ENCODE results near the gene MYO9B.
"Not testable (repeated sequence)": the region's sequence is repeated elsewhere in the genome, so short reads cannot be mapped to it uniquely, and the experiment has no call there.

The MYO9B gene

GRCh38 chr19:17114414-17114831 is 38.8 kb downstream of the MYO9B start:
- no peak for DNase-seq

GRCh38 chr19:17116996-17117702 is 41.6 kb downstream of the MYO9B start:
- no peak for DNase-seq

DNA sequence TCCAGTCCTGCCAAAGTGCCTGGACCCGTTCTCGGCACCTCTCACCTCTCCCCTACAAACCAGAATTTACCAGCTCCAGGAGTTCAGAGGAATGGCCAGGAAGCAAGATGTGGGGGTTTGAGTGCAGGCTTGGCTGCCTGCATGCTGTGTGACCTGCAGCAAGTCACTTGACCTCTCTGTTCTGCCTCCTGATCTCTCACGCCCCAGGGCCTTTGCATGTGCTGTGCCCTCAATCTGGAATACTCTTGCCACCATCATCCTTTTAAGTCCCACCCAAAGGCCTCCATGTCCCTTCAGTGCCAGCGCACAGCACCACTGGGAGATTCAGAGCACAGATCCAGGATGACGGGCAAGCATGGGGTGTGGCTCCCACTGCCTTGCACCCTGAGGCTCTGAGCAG is 43.4 kb downstream of the MYO9B start:
- no peak for DNase-seq

DNA sequence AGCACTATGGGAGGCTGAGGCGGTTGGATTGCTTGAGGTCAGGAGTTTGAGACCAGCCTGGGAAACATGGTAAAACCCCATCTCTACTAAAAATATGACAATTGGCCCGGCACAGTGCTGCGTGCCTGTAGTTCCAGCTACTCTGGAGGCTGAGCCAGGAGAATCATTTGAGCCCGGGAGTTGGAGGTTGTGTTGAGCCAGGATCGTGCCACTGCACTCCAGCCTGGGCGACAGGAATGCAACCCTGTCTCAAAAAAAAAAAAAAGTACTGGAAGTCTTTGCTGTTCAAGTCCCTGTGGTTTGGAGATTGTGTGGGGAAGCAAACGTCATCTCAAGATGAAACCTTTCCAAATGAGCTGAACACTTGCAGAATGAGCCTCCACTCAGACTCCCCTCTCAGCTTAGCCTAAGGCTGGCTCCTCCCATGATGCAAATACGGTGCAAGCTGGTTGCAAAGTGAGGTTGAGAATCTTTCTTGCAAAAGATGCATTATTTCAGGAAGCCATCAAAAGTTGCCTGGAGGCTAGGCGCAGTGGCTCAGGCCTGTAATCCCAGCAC is 46.2 kb downstream of the MYO9B start:
- peak; percentile 50 for DNase-seq

- no peak for DNase-seq
Observed at GRCh38 chr19:17123041-17123440, 47.5 kb downstream of the MYO9B start.

- DNase-seq, result no peak
Observed at GRCh38 chr19:17124025-17124424, 48.4 kb downstream of the MYO9B start.

DNA sequence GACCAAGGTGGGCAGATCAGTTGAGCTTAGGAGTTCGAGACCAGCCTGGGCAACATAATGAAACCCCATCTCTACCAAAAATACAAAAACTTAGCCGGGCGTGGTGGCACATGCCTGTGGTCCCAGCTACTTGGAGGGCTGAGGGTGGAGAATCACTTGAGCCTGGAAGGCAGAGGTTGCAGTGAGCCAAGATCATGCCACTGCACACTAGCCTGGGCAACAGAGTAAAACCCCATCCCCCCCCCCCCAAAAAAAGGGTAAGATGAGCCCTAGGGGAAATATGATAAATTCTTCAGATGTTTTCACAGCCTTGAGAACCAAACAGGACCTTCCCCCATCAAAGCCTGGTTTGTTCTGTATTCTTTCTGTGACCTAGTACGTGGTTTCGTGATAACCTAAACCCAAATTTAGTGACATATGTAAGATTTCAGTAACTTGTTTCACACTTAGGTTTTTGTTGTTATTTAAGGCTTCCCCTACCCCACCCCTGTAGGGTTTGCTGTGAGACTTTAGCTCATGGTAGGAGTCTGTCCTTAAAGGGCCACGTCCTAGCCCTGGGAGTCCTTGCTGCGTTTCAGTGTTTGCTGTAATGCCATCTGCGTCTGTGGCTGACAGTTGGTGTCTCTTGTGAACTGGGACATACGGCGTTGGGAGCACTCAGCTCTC is 49.6 kb downstream of the MYO9B start:
- DNase-seq, result no peak

- peak; percentile 90 for DNase-seq
Observed at GRCh38 chr19:17125728-17126677, 50.4 kb downstream of the MYO9B start.

- no peak for DNase-seq
Observed at GRCh38 chr19:17127671-17128070, 52.1 kb downstream of the MYO9B start.

DNA sequence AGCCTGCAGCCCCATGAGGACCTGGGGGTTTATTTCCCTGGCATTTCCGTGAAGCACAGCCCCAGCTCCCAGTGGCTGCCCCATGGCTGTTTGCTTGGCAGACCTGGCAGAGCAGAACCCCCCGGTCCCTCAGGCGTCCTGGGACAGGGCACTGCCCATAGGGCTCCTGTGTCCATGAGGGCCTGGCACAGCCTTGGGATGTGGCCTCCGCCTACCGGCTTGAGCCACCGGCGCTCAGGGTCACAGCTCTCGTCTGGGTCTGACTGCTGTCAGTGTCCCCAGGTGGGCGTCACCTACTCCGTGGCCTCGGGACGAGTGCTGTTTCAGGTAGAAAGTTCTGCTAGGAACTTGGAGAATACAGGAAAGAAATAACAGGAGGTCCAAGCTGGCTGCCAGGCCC is 52.8 kb downstream of the MYO9B start:
- no peak for DNase-seq

GRCh38 chr19:17128820-17129219 is 53.2 kb downstream of the MYO9B start:
- no peak for DNase-seq

DNA sequence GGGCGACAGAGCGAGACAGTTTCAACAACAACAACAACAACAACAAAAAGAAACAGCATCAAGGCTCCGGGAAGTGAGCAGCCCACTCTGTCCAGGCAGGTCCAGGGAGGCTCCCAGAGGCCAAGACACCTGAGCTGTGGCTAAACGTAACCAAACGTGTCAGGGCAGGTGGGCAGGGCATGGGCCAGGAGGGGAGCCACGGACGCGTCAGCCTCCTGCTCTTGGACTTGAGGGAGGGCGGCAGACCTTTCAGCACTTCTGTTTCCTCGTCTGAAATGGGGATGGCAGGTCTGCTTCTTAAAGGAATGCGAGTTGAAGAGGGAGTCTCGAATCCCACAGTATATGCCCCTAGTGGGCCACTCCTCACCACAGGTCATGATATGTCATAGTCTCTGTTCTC is 53.8 kb downstream of the MYO9B start:
- DNase-seq, result no peak

DNA sequence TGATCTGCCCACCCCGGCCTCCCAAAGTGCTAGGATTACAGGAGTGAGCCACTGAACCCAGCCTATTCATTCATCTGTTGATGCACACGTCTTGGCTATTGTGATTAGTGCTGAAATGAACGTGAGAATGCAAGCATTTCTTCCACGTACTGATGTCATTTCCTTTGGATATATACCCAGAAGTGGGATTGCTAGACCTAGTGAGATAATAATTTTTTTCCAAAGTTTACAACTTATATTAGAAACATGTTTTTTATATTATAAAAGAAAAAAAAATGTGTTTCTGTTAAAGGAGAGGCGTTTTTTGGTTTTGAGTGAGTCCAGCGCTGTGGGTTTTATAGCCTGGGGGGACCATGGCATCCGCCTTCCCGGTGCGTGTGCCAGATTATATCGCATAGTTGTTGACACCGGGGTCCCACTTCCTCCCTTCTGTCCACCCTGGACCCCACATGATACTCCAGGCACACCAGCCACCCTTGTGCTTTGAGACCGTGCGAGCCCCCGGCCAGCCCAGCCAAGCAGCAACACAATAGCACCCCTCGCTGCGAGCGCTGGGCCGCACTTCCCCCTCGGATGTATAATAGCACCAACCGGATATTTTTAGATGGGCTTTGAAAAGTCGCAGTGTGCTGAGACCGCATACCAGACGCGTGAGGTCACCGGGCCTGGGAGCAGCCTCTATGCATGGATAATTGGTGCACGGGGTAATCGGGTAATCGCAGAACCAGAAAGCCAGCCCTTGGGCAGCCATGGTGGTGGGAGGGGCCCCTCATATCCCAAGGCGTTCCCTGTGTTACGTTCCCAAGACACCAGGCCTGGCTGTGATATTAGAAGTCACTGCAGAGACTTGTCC is 59.6 kb downstream of the MYO9B start:
- peak; percentile 95 for DNase-seq

GRCh38 chr19:17136021-17136420 is 60.4 kb downstream of the MYO9B start:
- no peak for DNase-seq

- no peak for DNase-seq
Observed at GRCh38 chr19:17136617-17137016, 61.0 kb downstream of the MYO9B start.

DNA sequence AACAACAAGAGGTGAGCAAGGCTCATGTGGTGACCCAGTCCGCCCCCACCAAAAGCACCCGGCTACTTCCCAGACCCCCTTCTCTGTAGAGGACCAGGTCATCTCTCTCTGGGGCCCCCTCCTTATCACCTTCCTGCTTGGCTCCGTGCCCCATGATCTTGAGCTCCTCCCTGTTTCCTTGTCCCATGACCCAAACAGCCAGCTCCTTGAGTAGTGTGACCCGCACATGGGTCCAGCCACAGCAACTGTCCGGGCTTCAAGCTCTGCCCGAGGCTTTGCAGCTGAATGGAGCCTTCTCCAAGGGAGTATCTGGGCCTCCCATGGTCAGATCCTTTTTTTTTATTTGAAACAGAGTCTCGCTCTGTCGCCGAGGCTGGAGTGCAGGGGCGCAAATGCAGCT is 61.8 kb downstream of the MYO9B start:
- DNase-seq, result no peak

DNA sequence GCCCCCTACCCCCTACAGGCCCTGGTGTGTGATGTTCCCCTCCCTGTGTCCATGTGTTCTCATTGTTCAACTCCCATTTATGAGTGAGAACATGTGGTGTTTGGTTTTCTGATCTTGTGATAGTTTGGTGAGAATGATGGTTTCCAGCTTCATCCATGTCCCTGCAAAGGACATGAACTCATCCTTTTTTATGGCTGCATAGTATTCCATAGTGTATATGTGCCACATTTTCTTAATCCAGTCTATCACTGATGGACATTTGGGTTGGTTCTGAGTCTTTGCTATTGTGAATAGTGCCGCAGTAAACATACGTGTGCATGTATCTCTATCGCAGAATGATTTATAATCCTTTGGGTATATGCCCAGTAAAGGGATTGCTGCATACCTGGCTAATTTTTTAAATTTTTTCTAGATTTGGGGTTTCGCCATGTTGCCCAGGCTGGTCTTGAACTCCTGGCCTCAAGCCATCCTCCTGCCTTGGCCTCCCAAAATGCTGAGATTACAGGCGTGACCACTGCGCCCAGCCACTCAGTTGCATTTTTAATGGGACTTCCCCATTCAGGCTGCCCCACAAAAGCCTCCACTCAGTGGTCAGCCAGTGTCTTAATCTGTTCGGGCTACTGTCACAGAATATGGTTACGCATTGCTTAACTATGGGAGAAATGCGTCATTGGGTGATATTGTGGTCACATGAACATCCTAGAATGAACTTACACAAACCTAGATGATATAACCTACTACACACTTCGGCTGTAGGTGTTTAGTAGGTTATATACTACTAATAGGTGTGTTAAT is 62.7 kb downstream of the MYO9B start:
- peak; percentile 100 for DNase-seq

DNA sequence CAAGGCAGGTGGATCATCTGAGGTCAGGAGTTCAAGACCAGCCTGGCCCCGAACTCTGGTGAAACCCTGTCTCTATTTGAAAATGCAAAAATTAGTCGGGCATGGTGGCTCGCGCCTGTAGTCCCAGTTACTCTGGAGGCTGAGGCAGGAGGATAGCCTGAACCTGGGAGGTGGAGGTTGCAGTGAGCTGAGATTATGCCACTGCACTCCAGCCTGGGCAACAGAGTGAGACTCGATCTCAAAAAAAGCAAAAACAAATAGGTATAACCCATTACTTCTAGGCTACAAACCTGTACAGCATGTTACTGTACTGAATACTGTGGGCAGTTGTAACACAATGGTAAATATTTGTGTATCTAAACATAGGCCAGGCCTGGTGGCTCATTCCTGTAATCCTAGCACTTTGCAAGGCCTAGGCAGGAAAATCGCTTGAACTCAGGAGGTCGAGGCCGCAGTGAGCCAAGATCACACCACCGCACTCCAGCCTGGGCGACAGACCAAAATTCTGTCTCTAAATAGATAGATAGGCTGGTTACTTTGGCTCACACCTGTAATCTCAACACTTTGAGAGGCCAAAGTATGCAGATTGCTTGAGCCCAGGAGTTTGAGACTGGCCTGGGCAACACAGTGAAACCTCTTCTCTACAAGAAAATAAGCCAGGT is 63.5 kb downstream of the MYO9B start:
- no peak for DNase-seq

GRCh38 chr19:17144771-17145170 is 69.2 kb downstream of the MYO9B start:
- not testable (repeated sequence) for DNase-seq

- no peak for DNase-seq
Observed at GRCh38 chr19:17145546-17146497, 70.2 kb downstream of the MYO9B start.
